ENCODE results near the gene GATM.
A peak's percentile ranks its signal among the peaks of the same experiment; 100 is the strongest.
"Not testable (repeated sequence)": the region's sequence is repeated elsewhere in the genome, so short reads cannot be mapped to it uniquely, and the experiment has no call there.

Gene GATM

DNA sequence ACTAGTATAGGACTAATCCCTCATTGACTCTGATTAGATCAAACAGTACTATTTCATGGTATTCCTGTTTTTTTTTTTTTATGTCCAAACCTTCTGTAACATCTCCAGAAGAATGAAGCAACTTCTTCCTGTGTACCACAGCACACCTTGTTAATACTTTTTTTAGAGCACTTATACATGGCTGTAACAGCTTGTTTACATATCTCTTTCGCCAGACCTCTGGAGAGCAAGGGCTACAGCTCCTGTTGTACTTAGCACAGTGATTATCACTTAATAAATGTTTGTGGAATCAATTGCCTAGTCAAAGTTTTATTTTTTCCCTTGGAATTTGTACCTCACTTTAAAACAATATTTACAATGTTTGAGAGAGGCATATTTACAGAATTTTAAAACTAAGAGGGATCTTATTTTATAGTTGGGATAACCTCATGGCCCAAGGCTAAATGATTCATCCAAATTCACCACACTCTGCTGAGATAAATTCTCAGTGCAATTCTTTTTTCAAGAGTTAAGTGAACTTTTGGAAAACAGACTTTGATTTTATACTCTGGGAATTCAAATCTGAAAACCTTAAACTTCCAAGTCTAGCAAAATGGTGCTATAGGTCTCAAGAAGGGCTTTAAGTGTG, 9.2 kb upstream of the GATM start:
- no peak for DNase-seq

DNA sequence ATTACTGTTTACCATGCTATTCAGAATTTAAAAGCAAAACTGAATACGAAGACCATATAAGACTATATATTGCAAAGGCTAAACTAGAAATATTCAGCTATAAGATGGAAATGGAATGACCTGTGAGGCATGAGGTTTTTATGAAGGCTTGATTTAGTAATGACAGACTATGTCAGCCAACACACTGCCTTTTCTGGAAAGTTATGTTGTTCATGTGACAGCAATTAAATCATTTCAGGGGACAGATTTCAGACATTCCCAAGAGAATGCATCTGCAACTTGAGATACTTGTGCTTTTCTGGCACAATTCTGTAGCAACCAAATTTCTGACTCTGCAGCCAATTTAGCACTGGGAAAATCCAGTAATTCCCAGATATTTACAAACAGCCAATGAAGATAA, 8.6 kb upstream of the GATM start:
- no peak for DNase-seq

GRCh38 chr15:45386420-45386819, 8.1 kb upstream of the GATM start:
- DNase-seq: no peak

DNA sequence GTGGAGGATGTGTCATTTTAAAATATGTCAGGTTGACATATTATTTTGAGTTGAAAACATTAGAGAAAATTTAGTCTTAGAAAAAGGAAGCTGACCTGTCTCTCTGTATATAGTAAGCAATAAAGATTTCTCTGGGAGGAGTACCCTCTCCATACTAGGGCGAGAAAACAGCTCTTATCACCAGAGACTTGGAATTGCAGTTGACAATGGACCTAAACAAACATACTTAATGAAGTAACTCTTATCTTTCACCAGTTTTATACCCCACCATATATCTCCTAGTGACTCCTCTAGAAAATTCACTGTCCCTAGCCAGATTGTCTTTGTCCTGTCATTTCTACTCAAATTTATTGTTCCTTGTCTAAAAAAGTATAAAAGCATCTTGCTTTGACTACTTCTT, 7.2 kb upstream of the GATM start:
- DNase-seq: no peak

- DNase-seq: no peak
Measured at GRCh38 chr15:45384700-45385099, 6.4 kb upstream of the GATM start.

DNA sequence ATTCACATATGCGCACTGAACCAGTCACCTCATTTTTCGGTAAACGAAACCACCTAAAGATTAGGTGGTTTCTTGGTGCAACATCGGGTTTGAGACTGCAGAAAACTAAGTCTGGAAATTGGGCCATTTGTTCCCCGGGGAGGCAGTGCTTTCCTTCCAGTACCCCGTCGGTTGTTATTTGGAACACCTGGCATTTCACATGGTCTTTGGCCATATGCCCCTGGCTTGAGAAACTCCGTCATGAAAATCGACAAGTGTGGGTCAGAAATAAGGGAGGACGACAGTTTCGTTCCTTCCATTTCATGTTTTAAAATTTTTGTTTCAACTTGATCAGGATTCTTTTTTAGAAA, 544 bp upstream of the GATM start:
- DNase-seq: no peak

DNA sequence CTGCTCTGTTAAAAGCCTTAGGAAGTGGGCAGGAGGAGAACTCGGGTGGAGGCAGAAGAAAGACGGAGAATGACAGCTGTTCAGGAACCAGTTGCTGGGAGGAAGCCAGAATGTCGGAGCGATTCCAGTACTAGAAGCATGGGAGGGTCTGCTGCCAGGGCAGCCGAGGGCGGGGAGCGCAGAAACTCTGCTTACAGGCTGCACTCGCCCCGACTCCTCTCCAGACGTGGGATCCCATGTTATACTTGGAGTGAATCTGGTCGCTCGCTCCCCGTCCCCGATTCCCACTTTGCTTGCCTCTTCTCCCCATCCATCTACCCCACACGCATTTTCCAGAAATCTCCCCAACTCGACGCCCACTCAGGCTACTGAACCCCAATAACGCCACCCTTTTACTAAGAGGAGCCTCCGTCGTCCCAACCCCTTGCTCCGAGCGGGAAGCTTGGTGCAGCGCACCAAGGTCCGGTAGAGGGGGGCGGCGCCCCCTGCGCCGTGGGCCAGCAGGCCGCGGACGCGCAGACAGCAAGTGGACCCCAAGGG, 665 bp downstream of the GATM start:
- DNase-seq: no peak

- DNase-seq: peak; percentile 25
Measured at GRCh38 chr15:45376967-45377608, 1.3 kb downstream of the GATM start.

DNA sequence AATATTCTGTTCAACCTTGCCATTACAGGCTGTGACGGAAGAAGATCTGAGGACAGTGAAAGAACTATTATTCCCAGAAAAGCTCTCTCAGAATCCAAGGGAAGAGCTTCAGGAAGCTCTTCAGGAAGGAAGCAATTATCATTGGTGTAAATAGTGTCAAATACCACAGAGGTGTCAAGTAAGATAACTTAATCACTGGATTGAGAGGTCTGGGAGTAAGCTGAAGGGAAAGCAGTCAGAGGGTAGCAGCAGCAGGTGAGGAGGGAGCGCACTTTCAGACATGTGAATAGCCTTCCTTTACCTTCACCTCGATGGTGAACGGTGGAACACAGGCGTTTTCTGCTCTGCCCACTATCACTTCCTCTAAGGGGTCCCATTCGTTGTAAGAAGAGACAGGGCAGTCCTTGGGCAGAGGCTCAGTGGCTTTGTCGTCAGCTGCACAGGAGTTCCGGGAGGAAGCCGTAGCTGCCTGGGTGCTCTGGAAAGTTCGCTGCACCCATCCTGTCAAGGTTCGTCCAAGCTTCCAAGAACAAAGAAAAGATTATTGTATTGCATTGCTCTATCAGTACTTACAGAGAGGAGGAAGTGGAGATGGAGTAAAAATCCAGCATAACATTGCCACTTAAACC, 1.9 kb downstream of the GATM start:
- no peak for DNase-seq

DNA sequence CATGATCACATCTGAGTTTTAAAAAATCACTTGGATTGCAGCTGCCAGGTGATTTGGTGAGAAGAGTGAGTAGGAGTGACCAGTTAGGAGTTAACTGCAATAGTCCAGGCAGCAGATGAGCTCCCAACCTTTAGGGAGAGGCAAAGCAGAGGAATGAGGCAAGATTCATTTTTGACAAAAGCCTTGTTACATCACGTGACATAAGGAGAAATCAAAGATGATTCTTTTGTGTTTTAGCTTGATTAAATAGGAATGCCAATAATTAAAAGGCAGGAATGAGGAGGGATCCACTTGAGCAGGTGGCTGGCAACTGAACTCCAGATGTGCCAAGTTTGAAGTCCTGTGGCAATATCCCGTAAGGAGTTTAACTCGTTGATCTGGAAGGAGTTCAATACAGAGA, 2.5 kb downstream of the GATM start:
- no peak for DNase-seq

- no peak for DNase-seq
Measured at GRCh38 chr15:45373976-45374375, 4.4 kb downstream of the GATM start.

GRCh38 chr15:45372041-45372995, 6.0 kb downstream of the GATM start:
- DNase-seq: no peak

DNA sequence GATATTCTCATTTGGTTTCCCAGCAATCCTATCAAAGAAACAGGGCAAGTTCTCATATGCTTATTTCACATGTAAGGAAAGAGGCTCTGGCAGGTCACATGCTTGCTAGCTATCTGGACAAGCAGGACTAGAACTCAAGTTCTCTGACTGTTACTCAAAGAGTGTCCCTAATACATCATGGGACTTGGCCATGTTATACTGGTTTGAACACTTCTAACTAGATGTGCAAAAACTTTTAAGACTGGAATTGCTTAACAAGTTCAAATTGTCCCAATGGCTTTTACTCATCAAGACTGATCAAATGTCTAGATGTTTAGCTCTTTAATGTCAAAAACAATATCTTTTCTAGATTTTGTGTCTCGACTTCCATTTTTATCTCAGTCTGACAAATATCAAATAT, 6.8 kb downstream of the GATM start:
- no peak for DNase-seq

DNA sequence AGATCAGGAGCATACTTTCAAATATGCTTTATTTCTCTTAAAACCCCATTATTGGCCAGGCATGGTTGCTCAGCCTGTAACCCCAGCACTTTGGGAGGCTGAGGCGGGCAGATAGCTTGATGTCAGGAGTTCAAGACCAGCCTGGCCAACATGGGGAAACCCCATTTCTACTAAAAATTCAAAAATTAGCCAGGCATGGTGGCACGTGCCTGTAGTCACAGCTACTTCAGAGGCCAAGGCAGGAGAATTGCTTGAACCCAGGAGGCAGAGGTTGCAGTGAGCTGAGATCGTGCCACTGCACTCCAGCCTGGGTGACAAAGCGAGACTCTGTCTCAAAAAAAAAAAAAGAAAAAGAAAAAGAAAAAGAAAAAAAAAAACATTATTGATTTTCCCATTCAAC, 8.3 kb downstream of the GATM start:
- DNase-seq: not testable (repeated sequence)

- not testable (repeated sequence) for DNase-seq
Measured at GRCh38 chr15:45367222-45367621, 11.1 kb downstream of the GATM start.

DNA sequence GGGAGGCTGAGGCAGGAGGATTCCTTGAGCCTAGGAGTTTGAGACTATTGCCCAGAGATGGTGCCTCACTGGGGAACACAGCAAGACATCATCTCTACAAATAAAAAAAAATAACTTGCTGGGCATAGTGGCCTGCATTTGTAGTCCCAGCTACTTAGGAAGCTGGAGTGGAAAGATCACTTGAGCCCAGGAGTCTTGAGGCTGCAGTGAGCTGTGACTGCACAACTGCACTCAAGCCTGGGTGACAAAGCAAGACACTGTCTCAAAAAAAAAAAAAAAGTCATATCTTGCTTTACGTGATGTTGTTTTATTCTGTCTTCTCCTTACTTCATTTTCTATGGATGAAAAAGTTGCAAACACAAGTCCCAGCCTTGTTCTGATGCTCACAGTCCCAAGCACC, 14.1 kb downstream of the GATM start:
- no peak for DNase-seq

GRCh38 chr15:45363801-45364200, 14.5 kb downstream of the GATM start:
- no peak for DNase-seq

- no peak for DNase-seq
Measured at GRCh38 chr15:45363334-45363733, 15.0 kb downstream of the GATM start.

DNA sequence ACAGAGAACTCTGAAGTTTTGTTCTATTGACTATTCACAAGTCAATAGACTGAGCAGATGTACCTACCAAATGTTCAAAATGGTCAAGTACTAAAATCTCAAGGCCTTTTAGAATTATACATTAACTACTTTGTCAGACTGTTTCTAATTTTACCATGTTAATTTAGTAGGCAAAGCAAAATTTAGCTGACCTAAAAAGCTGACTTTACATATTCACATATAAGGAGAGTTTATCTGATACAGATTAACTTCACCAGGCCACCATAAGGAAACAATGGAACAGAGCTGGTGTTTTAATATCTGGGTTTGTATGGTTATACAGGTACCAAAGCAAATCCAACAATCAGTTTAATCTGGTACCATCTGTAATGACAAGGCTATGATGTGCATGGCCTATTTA, 15.9 kb downstream of the GATM start:
- DNase-seq: no peak

DNA sequence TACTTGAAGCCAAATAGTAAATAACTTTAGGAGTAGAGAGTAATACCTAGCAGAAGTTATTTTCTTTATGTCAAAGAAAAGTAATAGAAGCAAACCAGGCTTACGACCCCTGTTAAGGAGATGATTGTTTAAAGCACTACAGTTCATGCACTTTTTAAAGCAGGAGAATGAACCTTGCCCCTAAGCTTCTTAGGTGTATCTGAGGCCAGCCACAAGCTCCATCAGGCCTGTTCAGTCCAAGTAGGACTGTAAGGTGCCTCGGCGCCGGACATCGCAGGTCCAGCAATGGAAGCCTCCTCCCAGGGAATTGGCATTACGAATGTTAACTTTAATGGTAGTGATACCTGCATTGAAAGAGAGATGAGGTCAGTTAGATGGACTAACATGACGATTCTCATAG, 16.5 kb downstream of the GATM start:
- no peak for DNase-seq

DNA sequence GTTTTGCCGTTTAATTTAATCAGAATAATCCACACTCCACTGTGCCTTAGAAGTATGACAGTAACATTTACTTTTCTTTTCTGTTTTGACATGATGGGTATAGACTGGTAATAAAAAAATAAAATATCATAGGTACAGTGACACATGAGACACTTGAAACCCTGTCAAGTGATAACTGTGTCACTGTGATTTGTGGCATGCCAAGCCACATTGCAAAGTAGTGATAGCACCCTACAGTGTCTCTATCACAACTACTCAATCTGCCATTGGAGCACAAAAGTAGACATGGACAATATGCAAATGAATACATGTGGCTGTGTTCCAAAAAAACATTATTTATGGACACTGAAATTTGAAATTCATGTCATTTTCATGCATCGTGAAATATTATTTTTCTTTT, 22.5 kb downstream of the GATM start:
- peak; percentile 16 for DNase-seq

DNA sequence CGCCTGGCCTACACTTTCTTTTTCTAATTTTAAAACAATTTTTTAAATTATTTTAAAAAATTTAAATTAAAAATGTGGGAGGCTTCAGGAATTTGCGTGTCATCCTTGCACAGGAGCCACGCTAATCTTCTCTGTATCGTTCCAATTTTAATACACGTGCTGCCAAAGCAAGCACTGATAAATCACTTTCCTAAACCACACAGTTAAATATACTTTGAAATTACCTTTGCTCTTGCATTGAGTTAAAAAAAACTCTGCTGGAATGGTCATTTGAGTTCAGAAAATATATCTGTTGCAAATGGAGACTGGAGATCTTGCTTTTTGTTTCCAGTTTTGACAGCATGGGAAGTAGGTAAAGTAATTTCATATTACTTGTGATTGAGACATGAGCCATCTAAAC, 23.6 kb downstream of the GATM start:
- DNase-seq: no peak

- DNase-seq: no peak
Measured at GRCh38 chr15:45351227-45351626, 27.1 kb downstream of the GATM start.
